ENCODE data around the gene FAR2. TPM values are rescaled to one million over a fixed set of nuclear protein-coding genes. Genes with fewer than 3 reads are reported as not detected.
A peak's percentile ranks its signal among the peaks of the same experiment; 100 is the strongest.
"Not testable (repeated sequence)": the region's sequence is repeated elsewhere in the genome, so short reads cannot be mapped to it uniquely, and the experiment has no call there.

FAR2 gene
- total RNA-seq, 1 experiment from 2014 or later = 6.0 TPM

DNA sequence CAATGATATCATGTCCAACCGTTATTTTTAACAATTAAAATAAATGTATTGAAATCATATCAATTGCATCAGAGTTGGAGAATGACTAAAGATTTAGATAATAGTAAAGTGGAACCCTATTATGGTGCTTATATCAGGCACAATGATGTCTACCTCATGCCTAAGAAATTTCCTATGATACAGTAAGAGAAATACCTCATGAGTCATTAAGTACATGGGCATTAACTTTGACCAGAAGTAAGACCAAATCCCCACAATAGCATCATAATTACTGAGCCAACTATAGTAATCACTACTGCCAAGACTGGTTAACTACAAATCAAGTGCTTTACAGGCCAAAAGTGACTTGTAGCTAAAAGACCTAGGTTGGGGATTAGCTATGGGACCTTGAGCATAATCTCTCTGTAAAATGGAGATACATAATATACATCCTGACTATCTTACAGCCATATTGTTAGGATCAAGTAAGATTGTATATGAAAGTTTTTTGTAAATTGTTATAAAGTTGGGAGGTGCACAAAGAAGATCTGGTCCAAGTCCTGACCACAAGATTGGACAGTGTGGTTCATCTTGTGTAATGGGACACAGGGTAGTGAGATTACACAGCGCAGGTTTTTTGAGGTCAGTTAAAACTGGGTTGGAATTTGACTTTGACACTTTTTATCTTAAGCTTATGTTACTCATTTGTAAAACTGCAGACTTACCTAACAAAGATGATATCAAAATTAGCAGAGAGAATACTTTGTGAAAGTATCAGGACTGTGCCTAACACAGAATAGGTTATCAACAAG is 171.4 kb downstream of the FAR2 start:
- DNase-seq (ENCODE audit: low read depth, low spot score) = no peak
- in situ Hi-C loops (cut with HindIII; ENCODE audit: low pct_unique_long_range_greater_than_20kb, low sequenced_read_pairs) = loop anchor here (25.0 kb wide), 1 partner anchor 167 kb away; the partner anchor contains the start of gene OVCH1

DNA sequence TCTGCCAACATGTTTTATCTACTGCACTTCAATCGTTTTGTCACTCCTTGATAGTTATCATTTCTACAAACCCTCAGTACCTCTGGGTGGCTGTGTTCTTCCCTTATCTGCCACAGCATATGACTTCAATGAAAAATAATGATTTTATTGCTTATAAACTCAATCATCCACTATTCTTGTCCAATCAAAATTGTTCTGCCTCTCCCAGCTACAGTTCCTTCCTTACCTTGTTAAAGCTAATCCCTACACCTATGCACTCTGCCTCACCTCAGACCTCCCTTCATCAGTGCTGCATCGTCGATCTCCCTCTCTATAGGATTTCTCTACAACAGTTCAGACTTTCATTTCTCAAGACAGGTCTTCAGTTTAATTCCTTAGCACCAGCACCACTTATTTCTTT is 173.1 kb downstream of the FAR2 start:
- in situ Hi-C loops (cut with HindIII; ENCODE audit: low pct_unique_long_range_greater_than_20kb, low sequenced_read_pairs) = loop anchor here (25.0 kb wide), 1 partner anchor 165 kb away; the partner anchor contains the start of gene OVCH1
- no peak for DNase-seq (ENCODE audit: low read depth, low spot score)

DNA sequence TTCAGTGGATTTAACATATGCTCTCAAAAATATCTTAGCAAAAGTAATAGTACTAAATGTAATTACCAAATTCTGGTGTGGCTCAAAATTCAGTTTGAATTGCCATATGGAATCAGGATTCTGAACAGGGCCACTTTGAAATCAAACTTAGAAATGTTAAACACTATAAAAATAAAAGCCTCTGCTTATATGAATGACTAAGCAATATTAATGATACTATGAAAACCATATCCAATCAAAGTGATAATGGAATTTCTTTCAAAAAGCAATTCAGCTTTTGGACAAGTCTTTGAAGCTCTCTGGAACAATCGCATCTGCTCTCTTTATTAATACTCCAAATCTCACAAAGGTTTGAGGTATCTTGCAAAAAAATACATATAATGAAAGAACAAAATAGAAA is 180.3 kb downstream of the FAR2 start:
- no peak for DNase-seq (ENCODE audit: low read depth, low spot score)
- in situ Hi-C loops (cut with HindIII; ENCODE audit: low pct_unique_long_range_greater_than_20kb, low sequenced_read_pairs) = no loop called here

DNA sequence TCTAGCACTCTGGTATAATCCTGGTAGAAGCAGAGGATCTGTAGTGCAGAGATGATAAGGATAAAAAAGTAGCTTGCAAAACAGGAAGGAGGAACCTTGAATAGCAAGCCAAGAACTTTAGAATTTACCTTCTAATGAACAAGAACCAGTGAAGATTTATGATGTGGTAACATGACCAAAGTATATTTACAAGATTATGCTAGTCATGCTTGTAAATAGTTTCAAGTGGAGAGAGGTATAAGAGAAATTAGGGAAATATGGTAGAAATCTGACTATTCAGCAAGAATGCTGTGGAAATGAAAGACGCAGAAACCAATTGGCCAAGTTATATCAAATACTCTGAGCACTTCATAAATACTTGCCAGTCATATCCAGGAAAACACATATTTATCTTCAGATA is 184.1 kb downstream of the FAR2 start:
- in situ Hi-C loops (cut with HindIII; ENCODE audit: low pct_unique_long_range_greater_than_20kb, low sequenced_read_pairs) = no loop called here
- no peak for DNase-seq (ENCODE audit: low read depth, low spot score)

DNA sequence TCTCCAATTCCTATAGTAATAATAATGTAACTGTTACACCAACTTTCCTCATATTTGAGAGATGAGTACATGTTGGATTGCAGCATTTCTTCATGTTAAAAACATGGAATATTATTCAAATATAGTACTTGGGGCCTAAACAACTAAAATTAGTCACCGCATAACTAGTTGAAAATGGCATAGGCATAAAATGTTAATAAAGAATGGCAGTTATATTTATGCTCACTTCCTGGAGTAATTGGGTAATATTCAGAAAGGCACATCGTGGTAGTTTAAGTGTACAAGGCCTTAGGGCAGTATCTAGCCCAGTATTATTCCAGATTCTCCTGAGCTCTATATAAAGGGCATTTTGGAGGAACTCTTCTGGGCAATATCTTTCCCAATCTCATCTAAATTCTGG is 185.9 kb downstream of the FAR2 start:
- no peak for DNase-seq (ENCODE audit: low read depth, low spot score)
- in situ Hi-C loops (cut with HindIII; ENCODE audit: low pct_unique_long_range_greater_than_20kb, low sequenced_read_pairs) = no loop called here

DNA sequence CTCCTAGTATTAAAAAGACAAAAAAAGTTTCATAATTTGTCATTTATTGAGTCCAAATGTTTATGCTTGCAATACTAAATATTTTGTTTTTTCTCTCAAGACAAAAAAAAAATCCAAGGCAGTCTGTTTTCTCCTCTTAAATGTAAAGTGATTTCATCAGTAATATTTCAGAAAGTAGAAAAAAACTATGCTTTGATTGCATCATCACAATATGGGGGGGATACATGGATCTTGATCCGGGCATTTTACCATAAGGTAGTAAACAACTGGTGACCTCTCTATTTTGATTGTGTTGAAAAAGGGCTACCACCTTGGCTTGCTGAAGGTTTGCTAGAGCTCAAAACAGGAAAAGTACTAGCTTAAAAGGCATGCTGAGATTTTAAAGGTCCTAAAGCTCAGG is 188.2 kb downstream of the FAR2 start:
- DNase-seq (ENCODE audit: low read depth, low spot score) = no peak
- in situ Hi-C loops (cut with HindIII; ENCODE audit: low pct_unique_long_range_greater_than_20kb, low sequenced_read_pairs) = no loop called here

DNA sequence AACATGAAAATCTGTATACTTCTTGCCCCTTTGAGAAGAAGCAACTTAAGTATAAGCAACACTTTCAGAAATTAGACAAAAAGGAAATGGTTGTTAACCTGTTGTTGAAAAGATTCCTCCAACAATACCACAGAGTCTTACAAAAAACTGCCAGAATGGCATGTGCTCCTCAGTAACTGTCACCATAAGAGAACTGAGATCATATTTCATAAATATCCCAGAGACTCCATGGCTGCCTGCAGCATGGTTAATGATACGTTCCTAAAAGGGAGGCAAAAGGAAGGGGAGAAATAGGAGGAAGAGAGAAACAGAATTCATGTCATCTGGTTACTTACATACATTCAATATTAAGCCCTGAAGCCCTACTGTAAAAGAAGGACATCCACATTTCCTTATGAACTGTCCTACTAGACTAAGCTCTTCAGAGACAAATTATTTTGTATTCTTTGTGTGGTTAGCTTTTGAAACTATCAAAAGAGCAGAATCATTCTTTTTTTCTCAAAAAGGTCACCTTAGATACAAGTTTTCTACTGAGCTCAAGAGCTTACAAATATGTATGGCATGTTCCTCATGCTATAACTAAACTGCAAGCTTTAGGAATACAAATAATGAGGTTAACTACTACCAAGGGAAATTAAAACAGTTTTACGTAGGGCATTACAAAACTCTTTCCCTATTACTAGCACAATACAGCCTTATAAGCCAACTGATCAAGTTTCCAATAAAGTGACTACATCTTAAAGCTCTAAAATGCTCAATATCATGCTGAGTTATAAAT is 194.1 kb downstream of the FAR2 start:
- in situ Hi-C loops (cut with HindIII; ENCODE audit: low pct_unique_long_range_greater_than_20kb, low sequenced_read_pairs) = no loop called here
- no peak for DNase-seq (ENCODE audit: low read depth, low spot score)

DNA sequence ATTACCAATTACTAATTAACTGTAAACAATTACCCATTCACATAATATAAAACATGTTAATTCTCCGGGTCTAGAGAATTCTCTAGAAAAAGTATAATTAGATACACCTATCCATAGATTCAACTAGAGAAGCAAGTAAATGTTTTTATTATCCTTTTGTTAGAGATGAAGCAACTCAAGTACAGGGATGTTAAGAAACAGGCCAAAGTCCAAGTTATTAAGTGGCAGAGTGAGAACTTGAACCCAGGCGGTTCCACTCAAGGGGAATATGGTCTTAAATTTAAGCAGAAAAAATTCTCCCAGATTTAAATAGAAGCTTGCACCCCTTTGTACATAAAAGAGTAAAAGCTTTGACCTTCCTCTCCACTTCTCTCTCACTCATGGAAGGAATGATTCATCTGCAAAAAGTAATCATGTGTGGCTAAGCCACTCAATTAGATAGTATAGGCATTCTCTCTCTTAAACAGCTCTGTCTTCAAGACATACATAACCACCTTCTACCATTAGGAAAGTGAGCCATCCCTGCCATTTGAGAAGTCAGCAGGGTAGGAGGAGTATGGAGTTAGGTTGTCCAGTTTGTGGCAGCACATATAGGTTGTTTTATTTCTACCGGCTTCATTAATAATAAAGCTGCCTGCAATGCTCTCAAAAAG is 197.8 kb downstream of the FAR2 start:
- no peak for DNase-seq (ENCODE audit: low read depth, low spot score)
- in situ Hi-C loops (cut with HindIII; ENCODE audit: low pct_unique_long_range_greater_than_20kb, low sequenced_read_pairs) = no loop called here

DNA sequence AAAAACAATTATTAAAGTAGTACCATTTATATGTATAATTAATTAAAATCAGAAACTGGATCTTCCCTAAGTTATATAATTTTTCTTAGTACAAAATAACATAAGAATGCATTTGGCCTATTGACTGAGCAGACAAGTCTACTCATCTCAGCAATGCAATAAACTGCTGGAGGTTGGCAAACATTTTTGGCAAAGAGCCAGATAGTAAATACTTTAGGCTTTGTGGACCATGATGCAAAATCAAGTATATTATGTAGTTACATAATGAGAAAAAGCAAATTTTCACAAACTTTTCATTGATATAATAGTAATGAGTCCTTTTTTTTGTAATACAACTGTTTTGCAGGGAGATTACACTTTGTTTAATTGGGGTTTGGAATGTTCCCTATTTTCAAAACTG is 201.0 kb downstream of the FAR2 start:
- in situ Hi-C loops (cut with HindIII; ENCODE audit: low pct_unique_long_range_greater_than_20kb, low sequenced_read_pairs) = no loop called here
- DNase-seq (ENCODE audit: low read depth, low spot score) = no peak

DNA sequence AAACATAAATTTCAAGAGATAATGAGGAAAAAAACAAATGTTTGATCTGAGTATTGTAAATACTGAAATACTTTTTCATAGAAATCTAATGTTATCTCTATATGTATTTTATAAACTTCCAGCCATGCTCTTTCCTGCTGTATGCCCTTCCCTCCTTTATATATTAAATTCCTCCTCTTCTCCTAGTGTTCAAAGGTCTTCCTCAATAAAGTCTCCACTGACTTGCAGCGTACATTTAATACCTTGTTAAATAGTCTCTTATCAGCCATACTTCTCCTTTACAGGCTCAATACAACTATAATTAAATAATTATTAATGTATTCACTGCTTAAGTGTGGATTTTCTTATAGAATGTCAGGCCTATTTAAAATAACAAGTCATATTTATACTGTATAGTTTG is 205.9 kb downstream of the FAR2 start:
- in situ Hi-C loops (cut with HindIII; ENCODE audit: low pct_unique_long_range_greater_than_20kb, low sequenced_read_pairs) = no loop called here
- no peak for DNase-seq (ENCODE audit: low read depth, low spot score)

DNA sequence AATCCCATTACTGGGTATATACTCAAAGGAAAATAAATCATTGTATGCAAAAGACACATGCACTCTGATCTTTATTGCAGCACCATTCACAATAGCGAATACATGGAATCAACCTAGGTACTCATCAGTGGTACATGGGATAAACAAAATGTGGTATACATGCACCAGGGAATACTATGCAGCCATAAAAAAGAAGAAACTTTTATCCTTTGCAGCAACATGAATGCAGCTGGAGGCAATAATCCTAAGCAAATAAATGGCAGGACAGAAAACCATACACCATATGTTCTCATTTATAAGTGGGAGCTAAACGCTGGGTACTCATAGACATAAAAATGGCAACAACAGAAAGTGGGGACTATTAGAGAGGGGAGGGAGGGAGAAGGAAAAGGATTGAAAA is 216.0 kb downstream of the FAR2 start:
- DNase-seq (ENCODE audit: low read depth, low spot score) = no peak
- in situ Hi-C loops (cut with HindIII; ENCODE audit: low pct_unique_long_range_greater_than_20kb, low sequenced_read_pairs) = no loop called here

DNA sequence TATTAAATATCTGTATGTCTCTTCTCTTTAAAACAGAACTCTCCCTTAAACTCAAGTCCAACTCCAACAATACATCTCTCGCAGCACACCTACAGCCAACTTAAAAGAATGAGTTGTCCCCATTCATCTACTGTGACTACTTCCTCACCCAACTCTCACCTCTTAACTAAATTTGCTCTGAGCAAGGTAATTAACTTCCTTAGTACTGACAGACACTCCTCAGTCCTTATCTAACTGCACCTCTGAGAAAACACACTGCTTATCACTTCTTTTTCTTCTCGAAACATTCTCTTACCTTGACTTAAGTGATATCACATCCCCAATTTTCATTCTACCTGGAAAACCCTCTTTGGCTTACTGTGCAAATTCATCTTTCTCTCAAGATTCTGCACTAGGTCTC is 224.9 kb downstream of the FAR2 start:
- no peak for DNase-seq (ENCODE audit: low read depth, low spot score)
- in situ Hi-C loops (cut with HindIII; ENCODE audit: low pct_unique_long_range_greater_than_20kb, low sequenced_read_pairs) = no loop called here

DNA sequence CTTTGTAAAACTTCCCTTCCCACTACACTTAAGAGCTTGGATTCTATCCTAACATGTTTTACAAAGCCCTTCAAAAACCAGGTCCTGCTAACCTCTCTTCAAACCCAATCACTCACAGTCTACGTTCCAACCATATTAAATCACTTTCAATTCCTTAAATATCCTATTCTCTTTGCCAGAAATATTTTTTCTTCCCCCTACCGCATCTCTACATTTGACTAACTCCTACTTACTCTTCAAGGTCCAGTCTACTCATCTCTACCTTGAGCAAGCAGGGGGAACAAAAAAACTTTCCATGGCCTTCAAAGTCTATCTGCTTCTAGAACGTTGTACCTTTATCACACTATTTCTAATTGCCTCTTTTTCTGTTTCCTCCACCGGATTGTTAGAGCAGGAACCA is 225.8 kb downstream of the FAR2 start:
- in situ Hi-C loops (cut with HindIII; ENCODE audit: low pct_unique_long_range_greater_than_20kb, low sequenced_read_pairs) = no loop called here
- DNase-seq (ENCODE audit: low read depth, low spot score) = no peak

DNA sequence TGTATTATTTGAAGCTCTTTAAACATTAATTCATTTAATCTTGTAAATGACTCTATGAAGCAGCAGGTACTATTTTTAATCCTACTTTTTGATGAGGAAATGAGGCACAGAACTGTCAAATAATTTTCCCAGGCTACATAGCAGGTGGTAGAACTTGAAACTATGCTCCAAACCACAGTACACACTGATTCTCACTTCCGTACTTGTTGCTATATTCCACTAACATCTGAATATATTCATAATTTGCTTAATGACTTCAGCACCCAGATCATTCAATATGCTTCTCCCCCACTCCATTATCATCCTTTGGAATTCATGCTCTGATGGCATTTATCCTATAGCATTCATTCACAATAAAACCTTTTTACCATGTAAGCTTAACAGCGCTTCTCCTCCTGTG is 227.0 kb downstream of the FAR2 start:
- in situ Hi-C loops (cut with HindIII; ENCODE audit: low pct_unique_long_range_greater_than_20kb, low sequenced_read_pairs) = no loop called here
- DNase-seq (ENCODE audit: low read depth, low spot score) = no peak

DNA sequence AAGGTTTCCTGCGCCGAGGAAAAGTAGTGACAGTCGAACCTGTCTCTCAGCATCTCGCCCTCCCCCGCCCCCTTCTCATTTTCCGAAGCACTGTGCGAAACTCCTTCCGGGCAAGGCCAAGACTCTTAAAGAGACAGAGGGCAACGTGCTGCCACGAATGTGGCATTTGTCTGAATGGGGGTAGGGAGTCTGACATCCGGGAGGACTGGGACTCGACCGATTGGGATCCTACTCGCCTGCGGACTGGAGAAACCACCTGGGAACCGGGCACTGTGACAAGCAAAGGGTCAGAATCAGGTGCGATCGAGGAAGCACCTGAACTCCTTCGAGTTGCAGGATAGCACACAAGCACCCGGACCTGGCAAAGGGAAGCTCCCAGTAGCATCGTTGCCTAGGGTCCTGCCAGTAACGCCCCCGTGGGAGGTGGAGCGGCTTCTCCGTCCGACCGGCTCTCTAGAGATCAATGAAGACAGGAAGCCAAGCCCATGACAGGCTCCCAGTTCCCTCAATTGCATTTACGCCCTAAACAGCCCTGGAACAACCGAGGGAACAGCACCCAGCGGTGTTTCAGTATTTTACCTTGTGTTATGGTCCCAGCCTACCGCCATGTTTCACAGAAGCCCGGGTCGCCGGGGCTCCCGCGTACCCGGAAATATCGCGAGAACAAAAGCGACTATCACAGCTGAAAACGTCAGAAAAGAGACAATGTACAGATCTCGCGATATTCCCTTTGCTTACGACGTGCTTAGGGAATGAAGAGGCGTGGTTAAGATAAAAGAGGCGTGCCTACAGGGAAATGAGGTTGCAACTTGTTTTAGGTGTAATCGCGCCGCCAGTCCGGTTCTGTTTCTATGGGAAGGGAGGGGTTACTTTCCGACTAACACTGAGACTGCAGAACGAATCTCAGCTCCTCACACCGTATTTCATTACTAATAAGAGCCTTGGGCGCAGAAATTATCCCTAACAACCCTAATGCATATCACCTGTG is 231.8 kb downstream of the FAR2 start, which contains the start of gene ERGIC2:
TSS of gene ERGIC2 (minus strand) at position 637 of the 988 bp plus-strand sequence. CDS start 9,539 bp downstream, outside the sequence.
- in situ Hi-C loops (cut with HindIII; ENCODE audit: low pct_unique_long_range_greater_than_20kb, low sequenced_read_pairs) = no loop called here
- peak; percentile 99 for DNase-seq (ENCODE audit: low read depth, low spot score)

DNA sequence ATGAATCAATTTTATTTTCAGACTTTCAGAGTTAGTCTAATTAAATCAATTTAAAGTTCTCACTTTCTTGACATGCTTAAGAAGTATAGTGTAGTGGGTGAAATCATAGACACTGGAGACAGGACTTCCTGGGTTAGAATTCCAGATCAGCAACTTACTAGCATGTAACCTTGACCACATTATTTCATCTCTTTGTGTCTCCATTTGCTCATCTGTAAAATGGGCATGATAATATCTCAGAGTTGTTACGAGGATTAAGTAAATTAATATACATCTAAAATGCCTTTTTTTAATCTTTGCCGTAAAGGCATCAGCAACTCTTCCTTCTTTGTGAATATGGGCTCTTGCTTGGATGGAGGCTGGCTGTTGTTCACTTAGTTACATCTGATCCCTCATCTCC is 233.2 kb downstream of the FAR2 start:
- in situ Hi-C loops (cut with HindIII; ENCODE audit: low pct_unique_long_range_greater_than_20kb, low sequenced_read_pairs) = no loop called here
- DNase-seq (ENCODE audit: low read depth, low spot score) = no peak

DNA sequence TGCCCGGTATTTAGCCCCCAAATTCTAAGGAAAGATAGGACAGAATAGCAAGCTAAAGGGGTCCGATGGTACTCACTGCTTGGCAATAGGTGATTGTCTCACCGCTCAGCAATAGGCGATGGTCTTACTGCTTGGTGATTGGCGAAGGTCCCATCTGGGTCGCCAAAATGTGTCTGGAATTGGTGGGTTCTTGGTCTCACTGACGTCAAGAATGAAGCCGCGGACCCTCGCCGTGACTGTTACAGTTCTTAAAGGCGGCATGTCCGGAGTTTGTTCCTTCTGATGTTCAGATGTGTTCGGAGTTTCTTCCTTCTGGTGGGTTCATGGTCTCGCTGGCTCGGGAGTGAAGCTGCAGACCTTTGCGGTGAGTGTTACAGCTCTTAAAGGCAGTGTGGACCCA is 236.1 kb downstream of the FAR2 start:
- DNase-seq (ENCODE audit: low read depth, low spot score); in situ Hi-C loops (cut with HindIII; ENCODE audit: low pct_unique_long_range_greater_than_20kb, low sequenced_read_pairs): not testable (repeated sequence)

Data from SK-MEL-5 (cell line).